Left ventricle myocardium inferior (tissue), 1 donor: ENCODE results near the gene IQCM. TPM values are rescaled to one million over a fixed set of nuclear protein-coding genes. Genes with fewer than 3 reads are reported as not detected.

ENCODE experiments used
- DNase-seq: peaks from one replicate; pipeline ENCODE4 v3.0.0-alpha.2; 2020
- H3K27ac ChIP-seq: fragments of 200-600 bp; replicated peaks from 2 replicates; pipeline ENCODE4 v1.8.0; 2021
- H3K27me3 ChIP-seq: fragments of 200-600 bp; 2 replicates; pipeline ENCODE4 v1.8.0; 2021; ENCODE audit warnings: low read depth
- H3K36me3 ChIP-seq: fragments of 200-600 bp; 2 replicates; pipeline ENCODE4 v1.8.0; 2021
- H3K4me1 ChIP-seq: fragments of 200-600 bp; 2 replicates; pipeline ENCODE4 v1.8.0; 2021
- H3K4me3 ChIP-seq: fragments of 200-600 bp; 2 replicates; pipeline ENCODE4 v1.8.0; 2021; ENCODE audit warnings: mild to moderate bottlenecking, moderate library complexity
- H3K9me3 ChIP-seq: fragments of 200-600 bp; replicated peaks from 2 replicates; pipeline ENCODE4 v1.8.0; 2021
- intact Hi-C: fragments of 100-400 bp; cut with micrococcal nuclease; formaldehyde crosslinking; loops from one replicate; pipeline ENCODE4 v1.11.0; 2022
- total RNA-seq: library from RNA; stranded (reverse); fragmentation: NEBNext Ultra II Directional; extraction: Animal tissue kit (Norgen Biotek cat#: 25700); gene quantifications from one replicate; pipeline ENCODE4 v1.2.1, GENCODE V29; 2021
- TF ChIP-seq, protein P1 (sequence below): fragments of 200-600 bp; IDR thresholded peaks from 2 replicates; pipeline ENCODE4 v1.8.0; 2021; ENCODE audit warnings: antibody characterized with exemption, mild to moderate bottlenecking, borderline replicate concordance
- donor health status: DM: no; HTN: yes; CAD: no; lungs with severe emphysema.

IQCM gene
- total RNA-seq, 1 donor from 2014 or later: not detected

DNA sequence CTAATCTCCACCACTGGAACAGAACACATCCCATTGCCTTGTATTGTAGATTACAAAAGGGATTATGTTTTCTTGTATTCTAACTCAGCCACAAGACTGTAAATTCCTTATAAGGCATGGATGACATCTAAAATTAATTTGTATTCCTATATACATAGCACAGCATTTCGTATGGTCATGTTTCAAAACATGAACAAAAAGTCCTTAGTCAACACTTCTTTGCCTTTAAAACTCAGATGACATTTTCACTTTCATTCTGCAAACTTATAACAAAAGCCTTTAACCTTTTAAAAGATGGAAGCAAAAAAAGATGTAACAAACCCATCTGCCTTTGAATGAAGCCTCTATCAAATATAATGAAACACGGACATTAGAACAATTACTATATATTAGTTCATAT is 181.3 kb downstream of the IQCM start:
- Histone ChIP-seq H3K4me1 (no peaks in the 10 kb centered on the region), H3K27ac (no peak overlapping the region), H3K4me3 (no peak overlapping the region), H3K36me3 (no peaks in the 10 kb centered on the region), H3K9me3 (peaks cover 6% of the 10 kb centered on the region), H3K27me3 (no peaks in the 10 kb centered on the region)
- DNase-seq: no peak
- intact Hi-C loops: no loop called here
- TF ChIP-seq, protein P1, sequence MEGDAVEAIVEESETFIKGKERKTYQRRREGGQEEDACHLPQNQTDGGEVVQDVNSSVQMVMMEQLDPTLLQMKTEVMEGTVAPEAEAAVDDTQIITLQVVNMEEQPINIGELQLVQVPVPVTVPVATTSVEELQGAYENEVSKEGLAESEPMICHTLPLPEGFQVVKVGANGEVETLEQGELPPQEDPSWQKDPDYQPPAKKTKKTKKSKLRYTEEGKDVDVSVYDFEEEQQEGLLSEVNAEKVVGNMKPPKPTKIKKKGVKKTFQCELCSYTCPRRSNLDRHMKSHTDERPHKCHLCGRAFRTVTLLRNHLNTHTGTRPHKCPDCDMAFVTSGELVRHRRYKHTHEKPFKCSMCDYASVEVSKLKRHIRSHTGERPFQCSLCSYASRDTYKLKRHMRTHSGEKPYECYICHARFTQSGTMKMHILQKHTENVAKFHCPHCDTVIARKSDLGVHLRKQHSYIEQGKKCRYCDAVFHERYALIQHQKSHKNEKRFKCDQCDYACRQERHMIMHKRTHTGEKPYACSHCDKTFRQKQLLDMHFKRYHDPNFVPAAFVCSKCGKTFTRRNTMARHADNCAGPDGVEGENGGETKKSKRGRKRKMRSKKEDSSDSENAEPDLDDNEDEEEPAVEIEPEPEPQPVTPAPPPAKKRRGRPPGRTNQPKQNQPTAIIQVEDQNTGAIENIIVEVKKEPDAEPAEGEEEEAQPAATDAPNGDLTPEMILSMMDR: no peak

DNA sequence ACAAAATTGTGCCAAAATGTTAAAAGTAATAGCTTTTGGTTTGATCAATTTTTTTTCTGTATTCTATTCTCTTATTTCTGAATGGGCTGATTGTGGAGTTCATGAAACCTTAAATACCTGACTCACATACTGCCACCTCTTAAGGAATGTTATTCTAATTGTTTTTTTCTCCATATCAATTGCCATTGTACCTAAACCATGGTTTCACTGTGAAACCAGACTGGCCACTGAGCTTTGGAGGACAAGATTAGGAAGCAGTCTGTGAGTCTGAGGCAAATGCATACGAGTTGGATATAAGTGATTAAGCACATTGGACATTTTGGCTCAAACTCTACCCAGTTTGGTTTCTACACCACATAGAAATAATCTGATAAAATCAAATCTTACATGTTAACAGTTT is 184.0 kb downstream of the IQCM start:
- intact Hi-C loops: no loop called here
- H3K27ac ChIP-seq: no peak overlapping the region
- H3K36me3 ChIP-seq: no peaks in the 10 kb centered on the region
- H3K9me3 ChIP-seq: peaks cover 26% of the 10 kb centered on the region
- no peaks in the 10 kb centered on the region for H3K27me3 ChIP-seq
- no peak for DNase-seq
- H3K4me3 ChIP-seq: no peak overlapping the region
- no peaks in the 10 kb centered on the region for H3K4me1 ChIP-seq
- TF ChIP-seq, protein P1: no peak

DNA sequence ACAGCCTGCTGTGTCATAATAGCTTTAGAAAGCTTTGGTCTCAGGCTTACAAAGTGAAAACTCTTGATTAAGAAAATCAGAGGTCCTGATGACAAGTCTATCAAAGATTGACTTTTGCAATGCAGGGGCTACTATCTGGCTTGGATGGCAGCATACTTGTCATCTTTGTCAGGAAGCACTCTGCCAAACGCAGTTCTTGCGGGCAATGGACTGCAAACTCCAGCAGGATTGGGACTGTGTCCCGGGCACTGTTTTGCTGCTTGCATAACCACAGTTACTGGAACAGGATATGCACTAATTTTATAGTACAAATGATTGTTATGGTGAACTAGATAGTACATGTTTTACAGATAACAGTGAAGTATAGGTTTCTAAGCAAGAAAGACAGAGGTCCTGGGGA is 185.6 kb downstream of the IQCM start:
- no peak overlapping the region for H3K27ac ChIP-seq
- H3K4me1 ChIP-seq: no peaks in the 10 kb centered on the region
- intact Hi-C loops: no loop called here
- TF ChIP-seq, protein P1: no peak
- H3K27me3 ChIP-seq: no peaks in the 10 kb centered on the region
- H3K36me3 ChIP-seq: no peaks in the 10 kb centered on the region
- peaks cover 26% of the 10 kb centered on the region for H3K9me3 ChIP-seq
- DNase-seq: no peak
- H3K4me3 ChIP-seq: no peak overlapping the region

DNA sequence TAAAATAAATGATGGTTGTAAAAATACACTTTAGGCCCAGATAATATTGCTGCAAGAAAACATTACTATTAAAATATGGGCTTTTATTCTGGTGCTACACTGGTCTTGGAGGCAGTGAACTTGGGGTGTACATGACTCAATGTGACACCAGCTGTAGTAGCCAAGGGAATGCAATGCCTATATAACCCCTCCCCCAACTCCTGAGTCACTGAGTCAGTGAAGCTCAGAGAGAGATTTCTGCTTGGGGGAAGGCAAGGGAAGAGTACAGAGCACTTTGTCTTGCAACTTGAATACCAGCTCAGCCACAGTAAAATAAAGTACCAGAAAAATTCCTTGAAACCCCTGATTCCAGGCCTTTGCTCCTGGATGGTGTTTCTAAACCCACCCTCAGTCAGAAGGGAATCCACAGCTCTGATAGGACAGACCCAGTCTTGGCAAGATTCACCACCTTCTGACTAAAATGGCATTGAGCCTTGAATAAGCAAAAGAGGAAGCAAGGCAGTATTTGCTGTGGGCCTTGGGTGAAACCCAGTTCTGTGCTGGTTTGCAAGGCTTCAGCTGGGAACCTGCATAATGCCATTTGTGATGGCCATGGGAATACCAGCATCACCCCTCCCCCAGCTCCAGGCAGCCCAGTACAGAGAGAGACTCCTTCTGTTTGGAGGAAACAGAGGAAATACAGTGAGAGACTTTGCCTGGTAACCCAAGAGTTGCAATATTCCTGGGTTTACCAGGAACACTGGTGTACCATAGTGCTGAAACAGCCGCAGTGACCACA is 209.9 kb downstream of the IQCM start:
- no peak overlapping the region for H3K27ac ChIP-seq
- H3K9me3 ChIP-seq: peaks cover 55% of the 10 kb centered on the region
- no peaks in the 10 kb centered on the region for H3K36me3 ChIP-seq
- no peak for DNase-seq
- H3K27me3 ChIP-seq: no peaks in the 10 kb centered on the region
- no peak overlapping the region for H3K4me3 ChIP-seq
- H3K4me1 ChIP-seq: no peaks in the 10 kb centered on the region
- TF ChIP-seq, protein P1: no peak
- intact Hi-C loops: no loop called here

DNA sequence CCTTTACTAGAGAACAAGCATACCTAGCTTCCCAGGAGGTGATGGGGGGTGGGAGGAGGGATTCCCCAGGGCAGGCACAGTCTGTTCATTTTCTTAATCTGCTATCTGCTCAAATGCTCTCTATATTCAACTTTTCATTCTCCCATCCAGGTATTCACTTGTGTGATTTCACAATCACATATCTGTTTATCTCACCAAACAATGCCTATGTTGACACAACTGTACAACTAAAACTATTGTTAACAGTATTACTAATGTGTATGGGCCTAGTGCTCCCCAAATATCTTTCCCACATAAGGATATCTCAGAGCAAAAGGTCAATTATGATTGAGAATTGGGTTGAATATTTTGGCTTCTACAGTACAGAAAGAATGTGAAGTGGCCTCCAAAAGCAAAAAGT is 210.8 kb downstream of the IQCM start:
- peaks cover 46% of the 10 kb centered on the region for H3K9me3 ChIP-seq
- intact Hi-C loops: no loop called here
- H3K27me3 ChIP-seq: no peaks in the 10 kb centered on the region
- H3K36me3 ChIP-seq: no peaks in the 10 kb centered on the region
- no peak overlapping the region for H3K4me3 ChIP-seq
- DNase-seq: no peak
- H3K27ac ChIP-seq: no peak overlapping the region
- TF ChIP-seq, protein P1: no peak
- H3K4me1 ChIP-seq: no peaks in the 10 kb centered on the region
